PFSK-1 (cell line): Measurements from ENCODE around the gene ZBTB38.

Experiments used
- FOXP2 ChIP-seq: optimal IDR thresholded peaks from 2 replicates; pipeline ENCODE3; 2011; ENCODE audit warnings: borderline replicate concordance, control low read depth, inconsistent platforms; ENCODE audit not compliant: insufficient read depth; ENCODE audit errors: extremely low read length, extremely low read depth
- POLR2AphosphoS5 ChIP-seq: IDR thresholded peaks from 2 replicates; pipeline ENCODE4 v1.6.1; 2012; ENCODE audit warnings: low read depth, mild to moderate bottlenecking, control low read depth, low read length, moderate library complexity
- REST ChIP-seq, 2 experiments: IDR thresholded peaks; 2 replicates each; pipeline versions ENCODE4 v1.6.1 to v1.8.0; 2011 to 2012; ENCODE audit warnings: low read depth in 2 of 2, low read length in 2 of 2, control low read depth in 1 of 2, inconsistent platforms in 1 of 2, mild to moderate bottlenecking in 1 of 2, moderate library complexity in 1 of 2; ENCODE audit not compliant: insufficient read depth in 1 of 2
- SIN3A ChIP-seq: IDR thresholded peaks from 2 replicates; pipeline ENCODE4 v1.6.1; 2012; ENCODE audit warnings: mild to moderate bottlenecking, low read length, moderate library complexity, borderline replicate concordance; ENCODE audit not compliant: insufficient read depth
- TAF1 ChIP-seq: IDR thresholded peaks from 2 replicates; pipeline ENCODE4 v1.6.1; 2012; ENCODE audit warnings: low read length, control low read depth, borderline replicate concordance; ENCODE audit not compliant: insufficient read depth

ZBTB38 gene

GRCh38 chr3:141400073-141400971 is 32.0 kb downstream of the ZBTB38 start:
- TF ChIP-seq POLR2AphosphoS5, result no peak
- TF ChIP-seq REST (IDR thresholded peaks at IDR 0.05; ENCODE audit: insufficient read depth in 1 of 2, low read depth in 2 of 2, low read length in 2 of 2), result no peak
- no peak for TF ChIP-seq SIN3A
- TF ChIP-seq FOXP2, result no peak
- no peak for TF ChIP-seq TAF1

GRCh38 chr3:141401095-141401494 is 32.8 kb downstream of the ZBTB38 start:
- TF ChIP-seq TAF1, result no peak
- TF ChIP-seq FOXP2, result no peak
- no peak for TF ChIP-seq POLR2AphosphoS5
- no peak for TF ChIP-seq REST (IDR thresholded peaks at IDR 0.05; ENCODE audit: insufficient read depth in 1 of 2, low read depth in 2 of 2, low read length in 2 of 2)
- no peak for TF ChIP-seq SIN3A

GRCh38 chr3:141401573-141402475 is 33.5 kb downstream of the ZBTB38 start:
- TF ChIP-seq REST (IDR thresholded peaks at IDR 0.05; ENCODE audit: insufficient read depth in 1 of 2, low read depth in 2 of 2, low read length in 2 of 2) (no peak), SIN3A (no peak), FOXP2 (no peak), TAF1 (no peak), POLR2AphosphoS5 (no peak)

- TF ChIP-seq TAF1, result no peak
- peak; percentile 20 for TF ChIP-seq FOXP2
- TF ChIP-seq POLR2AphosphoS5, result no peak
These were observed 34.3 kb downstream of the ZBTB38 start for GRCh38 chr3:141402476-141403171.

GRCh38 chr3:141403576-141403975 is 35.3 kb downstream of the ZBTB38 start:
- no peak for TF ChIP-seq SIN3A
- no peak for TF ChIP-seq REST (IDR thresholded peaks at IDR 0.05; ENCODE audit: insufficient read depth in 1 of 2, low read depth in 2 of 2, low read length in 2 of 2)
- TF ChIP-seq POLR2AphosphoS5, result no peak
- no peak for TF ChIP-seq FOXP2
- no peak for TF ChIP-seq TAF1
